Epithelial cell of esophagus (primary cell): ENCODE results near the gene IYD.
"Not testable (repeated sequence)": the region's sequence is repeated elsewhere in the genome, so short reads cannot be mapped to it uniquely, and the experiment has no call there.

Experiments
- DNase-seq: peaks from one replicate; pipeline ENCODE4 v3.0.0; 2010; ENCODE audit warnings: low read depth
- H3K4me3 ChIP-seq: 2 replicates; pipeline ENCODE4 v1.5.1; 2011; ENCODE audit warnings: mild to moderate bottlenecking, low read length, control low read depth
- CTCF ChIP-seq: IDR thresholded peaks from 2 replicates; pipeline ENCODE4 v1.5.1; 2011; ENCODE audit warnings: low read depth, mild to moderate bottlenecking, low read length, control low read depth, inconsistent platforms; ENCODE audit not compliant: insufficient read depth; ENCODE audit errors: missing control alignments

Gene IYD

GRCh38 chr6:150443621-150444020 is 74.8 kb downstream of the IYD start:
- DNase-seq = no peak
- no peak for TF ChIP-seq CTCF
- H3K4me3 ChIP-seq = no peak overlapping the region

- no peak for TF ChIP-seq CTCF
- DNase-seq = no peak
- H3K4me3 ChIP-seq = no peak overlapping the region
Observed at GRCh38 chr6:150444308-150444707, 75.5 kb downstream of the IYD start.

- H3K4me3 ChIP-seq = no peak overlapping the region
- no peak for DNase-seq
- TF ChIP-seq CTCF = no peak
Observed at GRCh38 chr6:150445486-150445885, 76.7 kb downstream of the IYD start.

- H3K4me3 ChIP-seq = no peak overlapping the region
- peak; percentile 58 for DNase-seq
- no peak for TF ChIP-seq CTCF
Observed at GRCh38 chr6:150448221-150448620, 79.4 kb downstream of the IYD start.

- H3K4me3 ChIP-seq, DNase-seq: not testable (repeated sequence)
Observed at GRCh38 chr6:150449055-150449454, 80.2 kb downstream of the IYD start.

GRCh38 chr6:150450918-150451317 is 82.1 kb downstream of the IYD start:
- no peak overlapping the region for H3K4me3 ChIP-seq
- DNase-seq = no peak
- TF ChIP-seq CTCF = no peak

GRCh38 chr6:150451807-150452427 is 83.1 kb downstream of the IYD start:
- DNase-seq = no peak
- H3K4me3 ChIP-seq = no peak overlapping the region
- TF ChIP-seq CTCF = no peak
